Kidney epithelial cell (primary cell): Measurements from ENCODE around the gene HOXD8. TPM values are rescaled to one million over a fixed set of nuclear protein-coding genes. Genes with fewer than 3 reads are reported as not detected.

Source experiments
- DNase-seq: peaks from one replicate; pipeline ENCODE4 v3.0.0-alpha.2; 2010; ENCODE audit warnings: low read depth
- H3K27me3 ChIP-seq: 2 replicates; pipeline ENCODE4 v1.6.0; 2011; ENCODE audit warnings: low read length; ENCODE audit not compliant: control insufficient read depth, insufficient read depth
- H3K36me3 ChIP-seq: 2 replicates; pipeline ENCODE4 v1.5.1; 2011; ENCODE audit warnings: low read length; ENCODE audit not compliant: control insufficient read depth, insufficient read depth
- H3K4me3 ChIP-seq: 2 replicates; pipeline ENCODE4 v1.5.1; 2011; ENCODE audit warnings: low read depth, mild to moderate bottlenecking, control low read depth, low read length
- total RNA-seq: library from RNA; depleted of rRNA; stranded (reverse); fragments of >200 nt; gene quantifications from 2 replicates; pipeline ENCODE4 v1.2.3, GENCODE V29; 2015
- TF ChIP-seq, protein P1 (sequence below): IDR thresholded peaks from 2 replicates; pipeline ENCODE4 v1.5.1; 2011; ENCODE audit warnings: mild to moderate bottlenecking, moderate library complexity, low read length, control low read depth, inconsistent platforms; ENCODE audit not compliant: insufficient read depth, poor library complexity, severe bottlenecking

Gene HOXD8
- total RNA-seq, 1 donor from 2014 or later: 18.1 TPM

DNA sequence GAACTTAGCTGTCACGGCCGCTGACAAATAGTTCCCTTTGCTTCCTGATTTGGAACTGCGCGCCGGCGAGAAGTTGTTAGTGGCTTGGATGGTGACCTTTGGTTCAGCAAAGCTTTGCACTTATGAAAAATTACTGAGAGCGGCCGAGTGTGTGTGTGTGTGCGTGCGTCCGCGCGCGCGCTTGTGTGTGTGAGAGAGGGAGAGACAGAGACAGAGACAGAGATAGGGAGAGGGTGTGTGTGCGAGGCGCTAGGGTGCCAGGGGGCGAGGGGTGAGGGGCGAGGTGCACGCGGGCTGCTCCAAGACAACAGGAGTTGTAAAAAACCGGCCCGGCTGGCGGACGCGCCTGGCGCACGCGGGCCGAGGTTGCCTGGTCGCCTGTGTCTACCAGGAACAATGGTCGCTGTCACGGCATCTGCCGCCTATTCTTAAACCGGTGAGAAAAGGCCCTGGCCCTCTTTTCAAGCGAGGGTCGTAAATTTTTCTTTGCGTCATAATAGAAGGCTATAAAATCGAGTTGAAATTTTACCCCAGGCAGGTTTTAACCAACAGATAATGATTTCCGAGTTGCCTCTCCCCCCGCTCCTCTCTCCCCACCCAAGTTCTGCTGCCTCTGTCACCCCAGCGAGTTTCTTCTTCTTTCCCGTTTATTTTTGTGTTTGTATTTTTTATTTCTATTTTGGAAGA, 28.1 kb downstream of the HOXD8 start:
- peak overlapping the region; percentile 43 for H3K4me3 ChIP-seq
- DNase-seq: no peak
- peaks cover 2% of the 10 kb centered on the region for H3K36me3 ChIP-seq
- TF ChIP-seq, protein P1, sequence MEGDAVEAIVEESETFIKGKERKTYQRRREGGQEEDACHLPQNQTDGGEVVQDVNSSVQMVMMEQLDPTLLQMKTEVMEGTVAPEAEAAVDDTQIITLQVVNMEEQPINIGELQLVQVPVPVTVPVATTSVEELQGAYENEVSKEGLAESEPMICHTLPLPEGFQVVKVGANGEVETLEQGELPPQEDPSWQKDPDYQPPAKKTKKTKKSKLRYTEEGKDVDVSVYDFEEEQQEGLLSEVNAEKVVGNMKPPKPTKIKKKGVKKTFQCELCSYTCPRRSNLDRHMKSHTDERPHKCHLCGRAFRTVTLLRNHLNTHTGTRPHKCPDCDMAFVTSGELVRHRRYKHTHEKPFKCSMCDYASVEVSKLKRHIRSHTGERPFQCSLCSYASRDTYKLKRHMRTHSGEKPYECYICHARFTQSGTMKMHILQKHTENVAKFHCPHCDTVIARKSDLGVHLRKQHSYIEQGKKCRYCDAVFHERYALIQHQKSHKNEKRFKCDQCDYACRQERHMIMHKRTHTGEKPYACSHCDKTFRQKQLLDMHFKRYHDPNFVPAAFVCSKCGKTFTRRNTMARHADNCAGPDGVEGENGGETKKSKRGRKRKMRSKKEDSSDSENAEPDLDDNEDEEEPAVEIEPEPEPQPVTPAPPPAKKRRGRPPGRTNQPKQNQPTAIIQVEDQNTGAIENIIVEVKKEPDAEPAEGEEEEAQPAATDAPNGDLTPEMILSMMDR: no peak
- no peaks in the 10 kb centered on the region for H3K27me3 ChIP-seq

DNA sequence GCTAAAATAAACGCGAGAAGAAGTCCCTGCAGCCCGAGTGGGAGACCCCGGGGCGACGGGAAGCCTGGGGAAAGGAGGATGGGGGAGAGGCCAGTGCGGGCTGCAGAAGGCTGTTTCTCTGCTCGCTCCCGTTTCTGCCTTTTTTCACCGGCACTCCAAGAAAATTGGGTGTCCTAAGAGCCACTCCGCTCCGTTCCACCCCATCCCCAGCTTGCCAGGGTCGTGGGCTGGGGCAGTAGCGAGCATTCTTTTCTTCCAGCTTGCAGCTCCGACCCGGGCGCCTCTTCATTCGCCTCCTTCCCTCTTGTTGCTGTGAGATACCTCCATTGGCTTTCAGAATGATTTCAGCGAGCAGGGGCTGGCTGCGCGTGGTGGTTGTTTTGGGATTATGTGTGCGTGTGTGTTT, 28.7 kb downstream of the HOXD8 start:
- H3K4me3 ChIP-seq: peak overlapping the region; percentile 43
- no peaks in the 10 kb centered on the region for H3K36me3 ChIP-seq
- no peak for DNase-seq
- TF ChIP-seq, protein P1: no peak
- no peaks in the 10 kb centered on the region for H3K27me3 ChIP-seq

DNA sequence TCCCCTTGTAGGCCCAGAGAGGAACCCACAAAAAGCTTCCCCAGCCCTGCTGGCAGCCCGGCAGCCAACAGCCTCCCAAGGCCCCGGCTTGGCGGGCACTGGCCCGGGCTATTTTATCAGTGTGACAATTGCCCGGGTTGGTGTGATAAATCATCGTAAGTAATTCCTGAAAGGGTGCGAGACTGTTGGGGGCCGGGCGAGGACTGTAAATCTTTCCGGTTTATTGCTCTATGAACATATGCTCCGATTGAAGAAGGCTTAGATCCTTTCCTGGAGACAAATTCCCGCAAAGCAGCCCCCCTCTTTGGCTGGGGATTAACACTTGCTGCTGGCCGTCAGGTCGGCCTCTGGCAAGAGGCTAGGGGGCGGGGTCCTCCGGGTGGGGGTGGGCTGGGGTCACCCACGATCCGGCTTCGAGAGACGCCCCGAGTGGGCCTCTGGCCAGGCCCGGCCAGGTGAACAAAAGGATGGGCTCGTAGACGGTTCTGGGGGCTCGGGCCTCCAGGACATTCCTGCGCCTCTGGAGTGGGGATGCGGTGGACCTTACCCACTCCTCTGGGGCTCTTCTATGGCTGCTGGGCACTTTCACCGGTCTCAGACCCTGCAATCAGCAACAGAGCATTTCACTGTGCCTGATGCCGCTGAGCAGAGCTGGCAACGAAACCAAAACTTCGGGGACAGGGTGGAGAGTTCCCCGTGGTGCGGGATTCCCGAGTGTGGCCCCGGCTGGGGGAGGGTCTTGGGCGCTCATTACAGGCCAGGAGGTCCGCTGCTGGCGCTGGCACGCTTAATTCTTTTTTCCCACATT, 29.6 kb downstream of the HOXD8 start:
- Histone ChIP-seq H3K4me3 (peak overlapping the region; percentile 43), H3K36me3 (no peaks in the 10 kb centered on the region), H3K27me3 (no peaks in the 10 kb centered on the region)
- no peak for DNase-seq
- TF ChIP-seq, protein P1: no peak

DNA sequence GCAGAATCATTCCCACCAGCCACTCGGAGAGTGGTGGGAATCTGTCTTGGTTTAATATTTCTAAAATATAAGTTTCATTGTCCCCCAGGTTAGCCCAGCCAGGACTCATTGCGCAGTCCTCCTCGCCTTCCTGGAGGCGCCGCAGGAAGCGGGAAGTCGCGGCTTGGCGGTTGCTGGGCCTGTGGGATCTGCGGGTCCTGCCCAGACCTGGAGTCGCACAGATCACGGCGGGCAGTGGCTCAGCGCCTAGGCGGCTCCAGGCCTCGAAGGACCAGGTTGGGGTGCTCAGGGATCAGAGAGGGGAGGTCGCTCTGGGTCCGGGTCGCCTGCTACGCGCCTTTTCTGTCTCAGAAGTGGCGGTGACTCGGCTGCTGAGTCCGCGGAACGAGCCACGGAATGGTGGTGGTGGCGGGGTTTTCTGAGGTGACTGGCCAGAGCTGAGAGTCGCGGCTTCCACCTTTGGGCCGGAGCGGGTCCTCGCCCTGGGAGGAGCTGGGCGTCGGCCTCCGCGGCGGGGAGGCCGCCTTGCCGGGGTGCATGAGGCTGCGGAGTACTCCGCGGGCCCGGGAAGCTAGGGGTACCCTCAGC, 30.3 kb downstream of the HOXD8 start:
- TF ChIP-seq, protein P1: no peak
- H3K27me3 ChIP-seq: no peaks in the 10 kb centered on the region
- H3K4me3 ChIP-seq: peak overlapping the region; percentile 43
- no peaks in the 10 kb centered on the region for H3K36me3 ChIP-seq
- DNase-seq: no peak

DNA sequence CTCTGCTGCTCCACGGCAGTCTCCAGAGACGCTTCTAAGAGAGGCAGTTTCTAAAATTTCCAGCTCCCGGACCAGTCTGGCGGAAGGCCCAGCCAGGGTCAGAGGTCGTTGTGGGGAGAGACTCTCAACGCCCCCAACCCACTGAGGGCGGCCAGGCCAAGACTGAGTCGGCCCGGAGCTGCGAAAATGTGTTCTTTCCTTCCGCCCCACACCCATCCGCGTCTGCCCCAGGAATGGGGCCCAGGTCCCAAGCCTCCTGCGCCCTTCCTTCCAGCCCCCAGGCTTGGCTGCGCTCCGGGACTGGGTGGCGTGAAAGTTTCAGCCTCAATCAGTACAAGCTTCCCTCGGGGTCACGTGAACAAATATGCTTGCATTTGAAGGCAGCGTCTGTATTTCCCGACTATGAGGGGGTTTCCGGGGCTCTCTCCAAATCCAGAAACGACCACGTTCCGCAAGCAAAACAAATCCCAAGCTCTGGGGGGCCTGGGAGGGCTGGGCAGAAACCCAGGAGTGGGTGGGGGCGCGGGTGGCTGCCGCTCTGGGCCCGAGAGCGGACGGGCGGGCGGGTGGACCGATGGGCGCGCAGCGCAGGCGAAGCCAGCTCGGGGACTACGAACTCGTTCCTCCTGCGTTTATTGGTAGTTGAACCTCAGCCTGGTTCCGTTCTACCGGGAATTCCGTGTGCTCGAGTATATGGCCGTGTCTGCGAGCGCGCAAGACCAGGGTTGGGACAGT, 30.9 kb downstream of the HOXD8 start:
- Histone ChIP-seq H3K36me3 (no peaks in the 10 kb centered on the region), H3K27me3 (no peaks in the 10 kb centered on the region), H3K4me3 (peak overlapping the region; percentile 43)
- no peak for DNase-seq
- TF ChIP-seq, protein P1: no peak
